SU-DHL-6 (cell line): Measurements from ENCODE around the gene OR5H1.

Source experiments
- H2AFZ ChIP-seq: fragments of 200-600 bp; sonication (generic); 2 replicates; pipeline ENCODE4 v1.6.1; 2014; ENCODE audit warnings: low read depth, mild to moderate bottlenecking, moderate library complexity, mixed read lengths, antibody characterized with exemption, low read length; ENCODE audit not compliant: severe bottlenecking
- H3F3A ChIP-seq: fragments of 200-600 bp; shearing (Covaris generic); 2 replicates; pipeline ENCODE4 v1.6.0; 2016; ENCODE audit warnings: antibody characterized with exemption, mild to moderate bottlenecking; ENCODE audit not compliant: insufficient read depth
- H3K27ac ChIP-seq: fragments of 200-600 bp; sonication (generic); 2 replicates; pipeline ENCODE4 v1.5.1; 2016; ENCODE audit warnings: low read depth, mild to moderate bottlenecking, low read length, moderate library complexity, mixed read lengths
- H3K27me3 ChIP-seq: fragments of 200-600 bp; sonication (generic), shearing (Covaris generic); 2 replicates; pipeline ENCODE4 v1.6.0; 2014; ENCODE audit warnings: mild to moderate bottlenecking, low read length
- H3K36me3 ChIP-seq: fragments of 200-600 bp; sonication (generic); 2 replicates; pipeline ENCODE4 v1.6.1; 2014; ENCODE audit warnings: mild to moderate bottlenecking, low read length, mixed read lengths
- H3K4me2 ChIP-seq: fragments of 300-600, 200-600 bp; shearing (Covaris generic), sonication (generic); 2 replicates; pipeline ENCODE4 v1.6.0; 2014; ENCODE audit warnings: low read length, low read depth, mild to moderate bottlenecking; ENCODE audit not compliant: poor library complexity, severe bottlenecking
- H3K4me3 ChIP-seq: fragments of 200-600 bp; sonication (generic); 2 replicates; pipeline ENCODE4 v1.5.1; 2014; ENCODE audit warnings: antibody characterized with exemption, low read length, mild to moderate bottlenecking, mixed read lengths; ENCODE audit not compliant: insufficient read depth, poor library complexity, severe bottlenecking
- H3K79me2 ChIP-seq: fragments of 200-600 bp; sonication (generic); 2 replicates; pipeline ENCODE4 v1.6.1; 2014; ENCODE audit warnings: mild to moderate bottlenecking, low read length, moderate library complexity; ENCODE audit not compliant: insufficient read depth
- H3K9ac ChIP-seq: fragments of 200-600 bp; sonication (generic); 2 replicates; pipeline ENCODE4 v1.7.0; 2014; ENCODE audit warnings: mild to moderate bottlenecking, low read length
- H3K9me2 ChIP-seq: fragments of 200-600 bp; sonication (generic); replicated peaks from 2 replicates; pipeline ENCODE4 v1.6.1; 2014; ENCODE audit warnings: low read length; ENCODE audit not compliant: insufficient read depth
- H3K9me3 ChIP-seq: fragments of 200-600 bp; sonication (generic); 2 replicates; pipeline ENCODE4 v1.6.1; 2014; ENCODE audit warnings: low read length, mixed read lengths; ENCODE audit not compliant: insufficient read depth
- H4K20me1 ChIP-seq: fragments of 200-600 bp; sonication (generic); 2 replicates; pipeline ENCODE4 v1.6.1; 2014; ENCODE audit warnings: low read depth, mild to moderate bottlenecking, antibody characterized with exemption, low read length, moderate library complexity, mixed read lengths
- EZH2phosphoT487 ChIP-seq: fragments of 200-600 bp; sonication (generic), shearing (Covaris generic); conservative IDR thresholded peaks from 2 replicates; pipeline ENCODE4 v1.6.1; 2018; ENCODE audit warnings: mild to moderate bottlenecking, antibody characterized with exemption, low read length, moderate library complexity, mixed read lengths
- TF ChIP-seq, protein P1 (sequence below): fragments of 200-600 bp; sonication (generic); IDR thresholded peaks from one replicate; pipeline ENCODE4 v1.5.1; 2017; ENCODE audit warnings: antibody characterized with exemption, mild to moderate bottlenecking, low read length, moderate library complexity; ENCODE audit not compliant: insufficient read depth, poor library complexity, severe bottlenecking

OR5H1 gene

DNA sequence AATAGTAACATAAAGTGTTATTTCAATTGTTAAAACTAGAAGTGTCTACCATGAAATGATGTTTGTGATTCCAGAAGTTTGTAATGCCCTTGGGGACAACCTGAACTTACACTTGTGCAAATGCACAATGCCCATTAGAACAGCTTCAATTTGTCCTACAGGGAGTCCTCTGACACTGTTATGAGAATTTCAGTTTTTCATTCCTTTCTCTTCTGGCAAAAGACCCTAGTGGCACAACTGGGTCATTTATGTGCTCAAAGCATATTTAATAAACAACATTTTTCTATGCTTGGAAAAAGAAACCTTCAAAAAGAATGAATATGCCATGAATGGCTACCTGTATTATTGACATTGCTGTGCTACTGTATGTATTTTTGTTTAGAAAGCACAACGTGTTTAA lies at the start of gene OR5H1:
OR5H1 (plus strand) TSS at position 301 of the 400 bp plus-strand sequence. CDS start 1,977 bp downstream, outside the sequence.
- Histone ChIP-seq H3F3A (no peaks in the 10 kb centered on the region), H3K79me2 (no peaks in the 10 kb centered on the region), H3K9me3 (no peaks in the 10 kb centered on the region), H3K4me2 (no peak within 1 kb of the TSS), H2AFZ (no peak within 1 kb of the TSS), H3K9me2 (no peaks in the 10 kb centered on the region), H3K4me3 (no peak within 1 kb of the TSS), H3K9ac (no peak within 1 kb of the TSS), H4K20me1 (no peaks in the 10 kb centered on the region), H3K27me3 (no peaks in the 10 kb centered on the region), H3K36me3 (no peaks in the 10 kb centered on the region), H3K27ac (no peak within 1 kb of the TSS)
- TF ChIP-seq, protein P1, sequence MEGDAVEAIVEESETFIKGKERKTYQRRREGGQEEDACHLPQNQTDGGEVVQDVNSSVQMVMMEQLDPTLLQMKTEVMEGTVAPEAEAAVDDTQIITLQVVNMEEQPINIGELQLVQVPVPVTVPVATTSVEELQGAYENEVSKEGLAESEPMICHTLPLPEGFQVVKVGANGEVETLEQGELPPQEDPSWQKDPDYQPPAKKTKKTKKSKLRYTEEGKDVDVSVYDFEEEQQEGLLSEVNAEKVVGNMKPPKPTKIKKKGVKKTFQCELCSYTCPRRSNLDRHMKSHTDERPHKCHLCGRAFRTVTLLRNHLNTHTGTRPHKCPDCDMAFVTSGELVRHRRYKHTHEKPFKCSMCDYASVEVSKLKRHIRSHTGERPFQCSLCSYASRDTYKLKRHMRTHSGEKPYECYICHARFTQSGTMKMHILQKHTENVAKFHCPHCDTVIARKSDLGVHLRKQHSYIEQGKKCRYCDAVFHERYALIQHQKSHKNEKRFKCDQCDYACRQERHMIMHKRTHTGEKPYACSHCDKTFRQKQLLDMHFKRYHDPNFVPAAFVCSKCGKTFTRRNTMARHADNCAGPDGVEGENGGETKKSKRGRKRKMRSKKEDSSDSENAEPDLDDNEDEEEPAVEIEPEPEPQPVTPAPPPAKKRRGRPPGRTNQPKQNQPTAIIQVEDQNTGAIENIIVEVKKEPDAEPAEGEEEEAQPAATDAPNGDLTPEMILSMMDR = no peak
- no peak for TF ChIP-seq EZH2phosphoT487

- Histone ChIP-seq H3F3A (no peaks in the 10 kb centered on the region), H3K79me2 (no peaks in the 10 kb centered on the region), H2AFZ (no peak within 1 kb of the TSS)
Observed at GRCh38 chr3:98086873-98087272, 43.6 kb upstream of the OR5H1 start, which contains the start of gene OR5AC2. TSS of gene OR5AC2 (plus strand) at chr3:98087173. CDS start at chr3:98087173, 0 bp downstream.

DNA sequence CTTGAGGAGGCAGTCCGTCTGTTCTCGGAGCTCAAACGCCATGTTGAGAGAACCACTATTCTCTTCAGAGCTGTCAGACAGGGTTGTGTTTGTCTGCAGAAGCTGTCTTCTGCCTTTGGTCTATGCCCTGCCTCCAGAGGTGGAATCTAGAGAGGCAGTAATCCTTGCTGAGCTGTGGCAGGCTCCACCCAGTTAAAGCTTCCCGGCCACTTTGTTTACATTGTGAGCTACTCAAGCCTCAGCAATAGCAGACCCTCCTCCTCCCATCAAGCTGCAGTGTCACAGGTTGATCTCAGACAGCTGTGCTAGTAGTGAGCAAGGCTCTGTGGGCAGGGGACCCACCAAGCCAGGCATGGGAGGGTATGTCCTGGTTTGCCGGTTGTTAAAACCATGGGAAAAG lies 34.6 kb upstream of the OR5H1 start:
- Histone ChIP-seq H3K36me3 (no peaks in the 10 kb centered on the region), H3K9me3 (no peaks in the 10 kb centered on the region), H4K20me1 (no peaks in the 10 kb centered on the region), H3K4me3 (no peak overlapping the region), H3K27me3 (no peaks in the 10 kb centered on the region), H3K4me2 (no peak overlapping the region), H3K9ac (no peak overlapping the region), H3K9me2 (no peaks in the 10 kb centered on the region), H2AFZ (no peak overlapping the region), H3K27ac (no peak overlapping the region), H3F3A (no peaks in the 10 kb centered on the region), H3K79me2 (no peaks in the 10 kb centered on the region)
- TF ChIP-seq, protein P1 = no peak
- TF ChIP-seq EZH2phosphoT487 = no peak

More at GRCh38 chr3:98086873-98087272, 43.6 kb upstream of the OR5H1 start, which contains the start of gene OR5AC2:
- Histone ChIP-seq H3K9ac (no peak within 1 kb of the TSS), H3K27ac (no peak within 1 kb of the TSS), H3K36me3 (no peaks in the 10 kb centered on the region), H3K4me2 (no peak within 1 kb of the TSS), H3K9me3 (no peaks in the 10 kb centered on the region), H3K9me2 (no peaks in the 10 kb centered on the region), H4K20me1 (no peaks in the 10 kb centered on the region), H3K4me3 (no peak within 1 kb of the TSS), H3K27me3 (no peaks in the 10 kb centered on the region)
- TF ChIP-seq, protein P1 = no peak
- no peak for TF ChIP-seq EZH2phosphoT487
